ENCODE results near the gene MEIOSIN.

MEIOSIN gene

GRCh38 chr19:45805719-45806118, 72.5 kb downstream of the MEIOSIN start:
- TF ChIP-seq MYC (IDR thresholded peaks at IDR 0.05; ENCODE audit: low read depth, low read length) (no peak), POLR2A (IDR thresholded peaks at IDR 0.05; ENCODE audit: extremely low read depth, insufficient read length) (no peak)
- TF ChIP-seq, protein P1, sequence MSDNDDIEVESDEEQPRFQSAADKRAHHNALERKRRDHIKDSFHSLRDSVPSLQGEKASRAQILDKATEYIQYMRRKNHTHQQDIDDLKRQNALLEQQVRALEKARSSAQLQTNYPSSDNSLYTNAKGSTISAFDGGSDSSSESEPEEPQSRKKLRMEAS (IDR thresholded peaks at IDR 0.05; ENCODE audit: low read depth, low read length) = no peak
- TF ChIP-seq, protein P2, sequence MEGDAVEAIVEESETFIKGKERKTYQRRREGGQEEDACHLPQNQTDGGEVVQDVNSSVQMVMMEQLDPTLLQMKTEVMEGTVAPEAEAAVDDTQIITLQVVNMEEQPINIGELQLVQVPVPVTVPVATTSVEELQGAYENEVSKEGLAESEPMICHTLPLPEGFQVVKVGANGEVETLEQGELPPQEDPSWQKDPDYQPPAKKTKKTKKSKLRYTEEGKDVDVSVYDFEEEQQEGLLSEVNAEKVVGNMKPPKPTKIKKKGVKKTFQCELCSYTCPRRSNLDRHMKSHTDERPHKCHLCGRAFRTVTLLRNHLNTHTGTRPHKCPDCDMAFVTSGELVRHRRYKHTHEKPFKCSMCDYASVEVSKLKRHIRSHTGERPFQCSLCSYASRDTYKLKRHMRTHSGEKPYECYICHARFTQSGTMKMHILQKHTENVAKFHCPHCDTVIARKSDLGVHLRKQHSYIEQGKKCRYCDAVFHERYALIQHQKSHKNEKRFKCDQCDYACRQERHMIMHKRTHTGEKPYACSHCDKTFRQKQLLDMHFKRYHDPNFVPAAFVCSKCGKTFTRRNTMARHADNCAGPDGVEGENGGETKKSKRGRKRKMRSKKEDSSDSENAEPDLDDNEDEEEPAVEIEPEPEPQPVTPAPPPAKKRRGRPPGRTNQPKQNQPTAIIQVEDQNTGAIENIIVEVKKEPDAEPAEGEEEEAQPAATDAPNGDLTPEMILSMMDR (IDR thresholded peaks at IDR 0.05; ENCODE audit: low read depth, low read length) = no peak
- no peak overlapping the region for H3K4me3 ChIP-seq (ENCODE audit: low read depth, low read length)
- no peak for DNase-seq (ENCODE audit: low read depth)

DNA sequence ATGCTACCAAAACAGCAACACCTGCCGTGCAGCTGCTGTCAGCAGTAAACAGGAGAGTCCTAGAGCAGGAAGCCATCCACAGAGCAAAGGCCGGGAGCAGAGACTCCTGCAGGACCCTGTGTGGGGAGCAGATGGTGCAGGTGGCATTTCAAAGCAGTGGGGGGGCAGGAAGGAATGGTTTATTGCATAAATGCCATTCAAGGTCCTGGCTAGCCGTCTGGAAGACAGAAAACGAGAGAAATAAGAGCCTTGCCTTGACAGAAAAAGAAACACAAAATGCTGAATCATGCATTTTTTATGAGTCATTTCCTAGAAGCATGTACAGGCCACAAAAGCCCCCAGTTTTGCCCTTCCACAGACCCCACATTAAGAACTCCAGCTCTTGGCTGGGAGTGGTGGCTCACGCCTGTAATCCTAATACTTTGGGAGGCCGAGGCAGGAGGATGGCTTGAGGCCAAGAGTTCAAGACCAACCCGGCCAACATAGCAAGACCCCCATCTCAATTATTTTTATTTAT, 76.5 kb downstream of the MEIOSIN start:
- DNase-seq (ENCODE audit: low read depth) = peak; percentile 93
- TF ChIP-seq MYC (IDR thresholded peaks at IDR 0.05; ENCODE audit: low read depth, low read length) = peak; percentile 41; the same call in 1 of the 2 replicates
- TF ChIP-seq, protein P2 (IDR thresholded peaks at IDR 0.05; ENCODE audit: low read depth, low read length) = no peak
- no peak overlapping the region for H3K4me3 ChIP-seq (ENCODE audit: low read depth, low read length)

DNA sequence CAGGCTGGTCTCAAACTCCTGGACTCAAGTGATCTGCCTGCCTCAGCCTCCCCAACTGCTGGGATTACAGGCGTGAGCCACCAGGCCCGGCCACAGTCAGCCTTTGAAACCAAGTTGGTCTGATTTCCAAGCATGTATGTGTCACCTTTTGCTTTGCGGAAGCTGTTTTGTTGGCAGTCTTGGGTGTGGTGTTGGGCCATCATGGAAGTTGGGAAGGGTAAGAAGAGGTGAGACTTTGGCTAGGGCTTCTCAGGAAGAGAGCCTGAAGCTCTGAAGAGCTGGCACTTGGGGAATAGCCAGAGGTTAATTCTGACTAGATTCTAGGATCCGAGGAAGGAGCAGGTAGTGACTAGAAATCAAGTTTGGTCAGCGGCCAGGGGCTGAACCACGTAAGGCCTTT, 79.1 kb downstream of the MEIOSIN start:
- peak; percentile 25 for DNase-seq (ENCODE audit: low read depth)
- no peak overlapping the region for H3K4me3 ChIP-seq (ENCODE audit: low read depth, low read length)
- TF ChIP-seq MYC (IDR thresholded peaks at IDR 0.05; ENCODE audit: low read depth, low read length) (no peak), POLR2A (IDR thresholded peaks at IDR 0.05; ENCODE audit: extremely low read depth, insufficient read length) (no peak)
- TF ChIP-seq, protein P1 (IDR thresholded peaks at IDR 0.05; ENCODE audit: low read depth, low read length) = no peak
- TF ChIP-seq, protein P2 (IDR thresholded peaks at IDR 0.05; ENCODE audit: low read depth, low read length) = no peak
